GM12878 (cell line): ENCODE data around the gene PTCH2. TPM values are rescaled to one million over a fixed set of nuclear protein-coding genes. Genes with fewer than 3 reads are reported as not detected.

Experiments used
- ASH2L ChIP-seq: fragments of 300-600, 200-600 bp; sonication (generic); IDR thresholded peaks from 2 replicates; pipeline ENCODE4 v1.6.1; 2017; ENCODE audit warnings: low read depth, mild to moderate bottlenecking, borderline replicate concordance
- CBFB ChIP-seq: IDR thresholded peaks from 2 replicates; pipeline ENCODE4 v1.6.1; 2016; ENCODE audit warnings: antibody characterized with exemption, low read depth
- CHD1 ChIP-seq: IDR thresholded peaks from 2 replicates; pipeline ENCODE4 v1.6.1; 2012; ENCODE audit warnings: low read depth, low read length, improper control_type of control experiment
- CREB1 ChIP-seq: IDR thresholded peaks from 2 replicates; pipeline ENCODE4 v1.6.1; 2012; ENCODE audit warnings: low read depth, mild to moderate bottlenecking, inconsistent platforms
- CTCF ChIP-seq, 3 experiments: IDR thresholded peaks in 2 of 3; conservative IDR thresholded peaks in 1 of 3; 2 replicates each; pipeline ENCODE4 v1.5.1; 2011; ENCODE audit warnings: low read depth in 3 of 3, low read length in 3 of 3, mild to moderate bottlenecking in 3 of 3, control low read depth in 2 of 3, moderate library complexity in 2 of 3, inconsistent platforms in 1 of 3, mixed read lengths in 1 of 3; ENCODE audit not compliant: control insufficient read depth in 2 of 3, insufficient read depth in 1 of 3; ENCODE audit errors: extremely low read depth in 1 of 3
- E2F4 ChIP-seq: IDR thresholded peaks from 2 replicates; pipeline ENCODE4 v1.6.1; 2012; ENCODE audit warnings: low read depth, low read length, improper control_type of control experiment
- HDAC2 ChIP-seq: fragments of 200-600 bp; sonication (generic); IDR thresholded peaks from 2 replicates; pipeline ENCODE4 v1.6.1; 2017
- JUNB ChIP-seq: IDR thresholded peaks from 2 replicates; pipeline ENCODE4 v1.6.1; 2016; ENCODE audit warnings: antibody characterized with exemption, mild to moderate bottlenecking
- MYC ChIP-seq: IDR thresholded peaks from 2 replicates; pipeline ENCODE4 v1.6.1; 2011; ENCODE audit warnings: mild to moderate bottlenecking, low read length, moderate library complexity, inconsistent platforms; ENCODE audit not compliant: insufficient read depth, insufficient replicate concordance, insufficient read length, severe bottlenecking
- NFIC ChIP-seq: IDR thresholded peaks from 2 replicates; pipeline ENCODE4 v1.6.1; 2012; ENCODE audit warnings: low read depth, mild to moderate bottlenecking, inconsistent platforms, low read length, moderate library complexity
- NRF1 ChIP-seq: conservative IDR thresholded peaks from 2 replicates; pipeline ENCODE4 v1.6.1; 2011; ENCODE audit warnings: mild to moderate bottlenecking, low read depth, low read length, improper control_type of control experiment
- PML ChIP-seq: IDR thresholded peaks from 2 replicates; pipeline ENCODE4 v1.6.1; 2012; ENCODE audit warnings: low read length, inconsistent platforms
- PRDM15 ChIP-seq: fragments of 450-650 bp; formaldehyde crosslinking; IDR thresholded peaks from 2 replicates; pipeline ENCODE4 v1.4.0; 2020; ENCODE audit warnings: mild to moderate bottlenecking, moderate library complexity
- SMAD1 ChIP-seq: fragments of 450-650 bp; IDR thresholded peaks from 2 replicates; pipeline ENCODE4 v1.6.1; 2018; ENCODE audit warnings: mild to moderate bottlenecking, low read depth; ENCODE audit not compliant: partially characterized antibody
- SMC3 ChIP-seq: IDR thresholded peaks from 2 replicates; pipeline ENCODE4 v1.6.1; 2011; ENCODE audit warnings: low read length, improper control_type of control experiment, borderline replicate concordance
- SP1 ChIP-seq: IDR thresholded peaks from one replicate; pipeline ENCODE4 v1.6.1; 2011; ENCODE audit warnings: low read depth, low read length
- SPI1 ChIP-seq: IDR thresholded peaks from 2 replicates; pipeline ENCODE4 v1.6.1; 2011; ENCODE audit warnings: low read depth, mild to moderate bottlenecking, low read length, moderate library complexity, borderline replicate concordance; ENCODE audit not compliant: insufficient read depth
- SREBF2 ChIP-seq: IDR thresholded peaks from 2 replicates; pipeline ENCODE4 v1.6.1; 2012; ENCODE audit warnings: mild to moderate bottlenecking, low read length
- ZBTB40 ChIP-seq: fragments of 450-650 bp; IDR thresholded peaks from 2 replicates; pipeline ENCODE4 v1.6.1; 2016; ENCODE audit warnings: mild to moderate bottlenecking, moderate library complexity, borderline replicate concordance
- ZNF217 ChIP-seq: fragments of 450-650 bp; IDR thresholded peaks from 2 replicates; pipeline ENCODE4 v1.6.1; 2017; ENCODE audit warnings: antibody characterized with exemption, mild to moderate bottlenecking
- polyA plus RNA-seq, 11 experiments: library from polyadenylated mRNA; depleted of rRNA in 4 of 11; unstranded in 6 of 11; stranded (reverse) in 5 of 11; fragments of >200 nt; fragmentation: Nextera tagmentation in 4 of 11; fragmentation: Illumina TruSeq in 1 of 11; extraction: Ambion mirVana in 4 of 11; extraction: Trizol in 1 of 11; gene quantifications; 1 replicate in 1 of 11; 2 replicates in 10 of 11; pipeline versions ENCODE4 v1.2.1 to v1.2.3, GENCODE V29; 2011 to 2016; ENCODE audit warnings: inconsistent platforms in 2 of 11, missing spikeins in 2 of 11, low read depth in 1 of 11
- total RNA-seq, 4 experiments: library from RNA; depleted of rRNA in 3 of 4; stranded (reverse); fragments of >200 nt in 3 of 4; fragmentation: Illumina TruSeq in 1 of 4; extraction: Trizol in 1 of 4; gene quantifications; 2 replicates each; pipeline versions ENCODE4 v1.2.1 to v1.2.3, GENCODE V29; 2013 to 2021

The PTCH2 gene
- total and polyA plus RNA-seq, 10 of the 15 experiments (the other 5 are each of a cell fraction or from before 2014, with no cell fraction given) = 0.03 to 8.4 (median 0.10) TPM

- peak; percentile 92 for TF ChIP-seq PRDM15 (CRISPR knock-in tag)
- no peak for TF ChIP-seq NRF1
- no peak for TF ChIP-seq HDAC2
- peak; percentile 99 for TF ChIP-seq SMAD1
- peak; percentile 100 for TF ChIP-seq CBFB
- peak; percentile 62 for TF ChIP-seq SP1
- no peak; the same call in 1 of the 2 replicates for TF ChIP-seq SREBF2
- peak; percentile 98 for TF ChIP-seq NFIC
- peak; percentile 49; the same call in 1 of the 2 replicates for TF ChIP-seq E2F4
- TF ChIP-seq SPI1 = peak; percentile 77
- no peak; the same call in 1 of the 2 replicates for TF ChIP-seq ZBTB40
- peak; percentile 71 for TF ChIP-seq JUNB
- TF ChIP-seq CTCF (IDR thresholded peaks at IDR 0.05 in 2 of 3, conservative IDR thresholded peaks at IDR 0.05 in 1 of 3; ENCODE audit: control insufficient read depth in 2 of 3, extremely low read depth in 1 of 3, insufficient read depth in 1 of 3, low read depth in 3 of 3, low read length in 3 of 3) = peak in 2 of 3 experiments; percentile 15 to 29; a peak in 2 of 6 replicates
- no peak for TF ChIP-seq ZNF217
- peak; percentile 68 for TF ChIP-seq CREB1
- no peak for TF ChIP-seq CHD1
- no peak for TF ChIP-seq ASH2L
- peak; percentile 100 for TF ChIP-seq PML
- no peak for TF ChIP-seq MYC
- TF ChIP-seq SMC3 = no peak
These were observed 23.3 kb downstream of the PTCH2 start (continued) for GRCh38 chr1:44819608-44820327.
